ENCODE data around the gene THAP7. TPM values are rescaled to one million over a fixed set of nuclear protein-coding genes. Genes with fewer than 3 reads are reported as not detected.

The THAP7 gene
- total and polyA plus RNA-seq, 2 of the 13 experiments (the other 11 are each of a cell fraction or from before 2014, with no cell fraction given), result 13.0 to 25.5 TPM

DNA sequence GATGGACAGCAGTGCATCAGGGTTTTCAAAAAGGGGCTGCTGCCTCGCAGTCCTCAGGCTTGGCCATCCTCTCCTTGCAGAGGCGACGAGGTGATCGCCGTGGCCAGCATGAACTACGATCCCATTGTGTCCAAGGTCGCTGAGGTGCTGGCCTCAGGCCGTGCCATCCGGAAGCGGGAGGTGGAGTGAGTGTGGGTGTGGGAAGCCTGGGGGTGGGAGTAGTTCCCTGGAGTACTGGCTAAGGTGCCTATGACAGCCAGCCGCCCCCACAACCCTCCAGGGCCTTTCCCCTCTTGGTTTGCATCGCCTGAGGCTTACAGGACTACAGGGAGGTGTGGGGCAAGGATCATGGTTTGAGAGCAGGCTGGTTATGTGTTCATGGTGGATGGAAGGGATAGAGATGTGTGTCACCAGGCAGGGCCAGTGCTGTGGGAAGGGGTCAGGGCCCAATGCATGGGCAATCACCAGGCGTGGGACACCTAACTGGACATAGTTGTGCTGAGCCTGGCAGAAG lies 21.9 kb downstream of the THAP7 start (continued):
- TF ChIP-seq, protein P1, sequence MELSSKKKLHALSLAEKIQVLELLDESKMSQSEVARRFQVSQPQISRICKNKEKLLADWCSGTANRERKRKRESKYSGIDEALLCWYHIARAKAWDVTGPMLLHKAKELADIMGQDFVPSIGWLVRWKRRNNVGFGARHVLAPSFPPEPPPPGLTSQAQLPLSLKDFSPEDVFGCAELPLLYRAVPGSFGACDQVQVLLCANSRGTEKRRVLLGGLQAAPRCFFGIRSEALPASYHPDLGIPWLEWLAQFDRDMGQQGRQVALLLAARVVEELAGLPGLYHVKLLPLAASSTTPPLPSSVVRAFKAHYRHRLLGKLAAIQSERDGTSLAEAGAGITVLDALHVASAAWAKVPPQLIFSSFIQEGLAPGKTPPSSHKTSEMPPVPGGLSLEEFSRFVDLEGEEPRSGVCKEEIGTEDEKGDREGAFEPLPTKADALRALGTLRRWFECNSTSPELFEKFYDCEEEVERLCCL (CRISPR knock-in tag; IDR thresholded peaks at IDR 0.05; ENCODE audit: borderline replicate concordance), result no peak
- TF ChIP-seq HNF4A (CRISPR knock-in tag; IDR thresholded peaks at IDR 0.05), result peak; percentile 86
- TF ChIP-seq PRPF4 (IDR thresholded peaks at IDR 0.05; ENCODE audit: low read depth, low read length, poor library complexity, severe bottlenecking), result no peak
- TF ChIP-seq FOXK2 (IDR thresholded peaks at IDR 0.05), result no peak
- TF ChIP-seq KDM6A (CRISPR knock-in tag; IDR thresholded peaks at IDR 0.05; ENCODE audit: low read depth), result 0 out of 2 replicates have a peak, but pooled peaks have one; percentile 12
- TF ChIP-seq ZNF615 (CRISPR knock-in tag; IDR thresholded peaks at IDR 0.05; ENCODE audit: borderline replicate concordance), result no peak
- TF ChIP-seq ZNF317 (CRISPR knock-in tag; IDR thresholded peaks at IDR 0.05), result peak; percentile 68; the same call in 1 of the 2 replicates
- TF ChIP-seq, protein P2, sequence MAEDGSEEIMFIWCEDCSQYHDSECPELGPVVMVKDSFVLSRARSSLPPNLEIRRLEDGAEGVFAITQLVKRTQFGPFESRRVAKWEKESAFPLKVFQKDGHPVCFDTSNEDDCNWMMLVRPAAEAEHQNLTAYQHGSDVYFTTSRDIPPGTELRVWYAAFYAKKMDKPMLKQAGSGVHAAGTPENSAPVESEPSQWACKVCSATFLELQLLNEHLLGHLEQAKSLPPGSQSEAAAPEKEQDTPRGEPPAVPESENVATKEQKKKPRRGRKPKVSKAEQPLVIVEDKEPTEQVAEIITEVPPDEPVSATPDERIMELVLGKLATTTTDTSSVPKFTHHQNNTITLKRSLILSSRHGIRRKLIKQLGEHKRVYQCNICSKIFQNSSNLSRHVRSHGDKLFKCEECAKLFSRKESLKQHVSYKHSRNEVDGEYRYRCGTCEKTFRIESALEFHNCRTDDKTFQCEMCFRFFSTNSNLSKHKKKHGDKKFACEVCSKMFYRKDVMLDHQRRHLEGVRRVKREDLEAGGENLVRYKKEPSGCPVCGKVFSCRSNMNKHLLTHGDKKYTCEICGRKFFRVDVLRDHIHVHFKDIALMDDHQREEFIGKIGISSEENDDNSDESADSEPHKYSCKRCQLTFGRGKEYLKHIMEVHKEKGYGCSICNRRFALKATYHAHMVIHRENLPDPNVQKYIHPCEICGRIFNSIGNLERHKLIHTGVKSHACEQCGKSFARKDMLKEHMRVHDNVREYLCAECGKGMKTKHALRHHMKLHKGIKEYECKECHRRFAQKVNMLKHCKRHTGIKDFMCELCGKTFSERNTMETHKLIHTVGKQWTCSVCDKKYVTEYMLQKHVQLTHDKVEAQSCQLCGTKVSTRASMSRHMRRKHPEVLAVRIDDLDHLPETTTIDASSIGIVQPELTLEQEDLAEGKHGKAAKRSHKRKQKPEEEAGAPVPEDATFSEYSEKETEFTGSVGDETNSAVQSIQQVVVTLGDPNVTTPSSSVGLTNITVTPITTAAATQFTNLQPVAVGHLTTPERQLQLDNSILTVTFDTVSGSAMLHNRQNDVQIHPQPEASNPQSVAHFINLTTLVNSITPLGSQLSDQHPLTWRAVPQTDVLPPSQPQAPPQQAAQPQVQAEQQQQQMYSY (CRISPR knock-in tag; IDR thresholded peaks at IDR 0.05), result no peak
- TF ChIP-seq, protein P3, sequence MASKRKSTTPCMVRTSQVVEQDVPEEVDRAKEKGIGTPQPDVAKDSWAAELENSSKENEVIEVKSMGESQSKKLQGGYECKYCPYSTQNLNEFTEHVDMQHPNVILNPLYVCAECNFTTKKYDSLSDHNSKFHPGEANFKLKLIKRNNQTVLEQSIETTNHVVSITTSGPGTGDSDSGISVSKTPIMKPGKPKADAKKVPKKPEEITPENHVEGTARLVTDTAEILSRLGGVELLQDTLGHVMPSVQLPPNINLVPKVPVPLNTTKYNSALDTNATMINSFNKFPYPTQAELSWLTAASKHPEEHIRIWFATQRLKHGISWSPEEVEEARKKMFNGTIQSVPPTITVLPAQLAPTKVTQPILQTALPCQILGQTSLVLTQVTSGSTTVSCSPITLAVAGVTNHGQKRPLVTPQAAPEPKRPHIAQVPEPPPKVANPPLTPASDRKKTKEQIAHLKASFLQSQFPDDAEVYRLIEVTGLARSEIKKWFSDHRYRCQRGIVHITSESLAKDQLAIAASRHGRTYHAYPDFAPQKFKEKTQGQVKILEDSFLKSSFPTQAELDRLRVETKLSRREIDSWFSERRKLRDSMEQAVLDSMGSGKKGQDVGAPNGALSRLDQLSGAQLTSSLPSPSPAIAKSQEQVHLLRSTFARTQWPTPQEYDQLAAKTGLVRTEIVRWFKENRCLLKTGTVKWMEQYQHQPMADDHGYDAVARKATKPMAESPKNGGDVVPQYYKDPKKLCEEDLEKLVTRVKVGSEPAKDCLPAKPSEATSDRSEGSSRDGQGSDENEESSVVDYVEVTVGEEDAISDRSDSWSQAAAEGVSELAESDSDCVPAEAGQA (IDR thresholded peaks at IDR 0.05; ENCODE audit: low read depth), result no peak
- TF ChIP-seq, protein P3 (CRISPR knock-in tag; IDR thresholded peaks at IDR 0.05; ENCODE audit: borderline replicate concordance), result no peak
- TF ChIP-seq, protein P4, sequence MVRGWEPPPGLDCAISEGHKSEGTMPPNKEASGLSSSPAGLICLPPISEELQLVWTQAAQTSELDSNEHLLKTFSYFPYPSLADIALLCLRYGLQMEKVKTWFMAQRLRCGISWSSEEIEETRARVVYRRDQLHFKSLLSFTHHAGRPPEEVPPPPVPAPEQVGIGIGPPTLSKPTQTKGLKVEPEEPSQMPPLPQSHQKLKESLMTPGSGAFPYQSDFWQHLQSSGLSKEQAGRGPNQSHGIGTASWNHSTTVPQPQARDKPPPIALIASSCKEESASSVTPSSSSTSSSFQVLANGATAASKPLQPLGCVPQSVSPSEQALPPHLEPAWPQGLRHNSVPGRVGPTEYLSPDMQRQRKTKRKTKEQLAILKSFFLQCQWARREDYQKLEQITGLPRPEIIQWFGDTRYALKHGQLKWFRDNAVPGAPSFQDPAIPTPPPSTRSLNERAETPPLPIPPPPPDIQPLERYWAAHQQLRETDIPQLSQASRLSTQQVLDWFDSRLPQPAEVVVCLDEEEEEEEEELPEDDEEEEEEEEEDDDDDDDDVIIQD (CRISPR knock-in tag; IDR thresholded peaks at IDR 0.05; ENCODE audit: low read depth), result peak; percentile 55; the same call in 1 of the 2 replicates
- 0 out of 4 replicates have a peak, but pooled peaks of 1 of the 2 experiments have one; percentile 32 for TF ChIP-seq KLF16 (CRISPR knock-in tag; IDR thresholded peaks at IDR 0.05)
- no peak for TF ChIP-seq ZNF33A (CRISPR knock-in tag; IDR thresholded peaks at IDR 0.05; ENCODE audit: borderline replicate concordance)
- no peak for TF ChIP-seq JUN (CRISPR knock-in tag; IDR thresholded peaks at IDR 0.05)
- TF ChIP-seq ZNF225 (CRISPR knock-in tag; IDR thresholded peaks at IDR 0.05), result no peak
- TF ChIP-seq, protein P5, sequence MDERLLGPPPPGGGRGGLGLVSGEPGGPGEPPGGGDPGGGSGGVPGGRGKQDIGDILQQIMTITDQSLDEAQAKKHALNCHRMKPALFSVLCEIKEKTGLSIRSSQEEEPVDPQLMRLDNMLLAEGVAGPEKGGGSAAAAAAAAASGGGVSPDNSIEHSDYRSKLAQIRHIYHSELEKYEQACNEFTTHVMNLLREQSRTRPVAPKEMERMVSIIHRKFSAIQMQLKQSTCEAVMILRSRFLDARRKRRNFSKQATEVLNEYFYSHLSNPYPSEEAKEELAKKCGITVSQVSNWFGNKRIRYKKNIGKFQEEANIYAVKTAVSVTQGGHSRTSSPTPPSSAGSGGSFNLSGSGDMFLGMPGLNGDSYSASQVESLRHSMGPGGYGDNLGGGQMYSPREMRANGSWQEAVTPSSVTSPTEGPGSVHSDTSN (CRISPR knock-in tag; IDR thresholded peaks at IDR 0.05), result no peak
